Hematopoietic multipotent progenitor cell treated with erythropoietin and hydrocortisone succinate and interleukin-3 and kit ligand, for 17 days (in vitro differentiated cells): Measurements from ENCODE around the gene ADCK1.
"Not testable (repeated sequence)": the region's sequence is repeated elsewhere in the genome, so short reads cannot be mapped to it uniquely, and the experiment has no call there.

Experiments
- DNase-seq: peaks from one replicate; pipeline ENCODE4 v3.0.0-alpha.2; 2015; ENCODE audit warnings: low spot score

ADCK1 gene

DNA sequence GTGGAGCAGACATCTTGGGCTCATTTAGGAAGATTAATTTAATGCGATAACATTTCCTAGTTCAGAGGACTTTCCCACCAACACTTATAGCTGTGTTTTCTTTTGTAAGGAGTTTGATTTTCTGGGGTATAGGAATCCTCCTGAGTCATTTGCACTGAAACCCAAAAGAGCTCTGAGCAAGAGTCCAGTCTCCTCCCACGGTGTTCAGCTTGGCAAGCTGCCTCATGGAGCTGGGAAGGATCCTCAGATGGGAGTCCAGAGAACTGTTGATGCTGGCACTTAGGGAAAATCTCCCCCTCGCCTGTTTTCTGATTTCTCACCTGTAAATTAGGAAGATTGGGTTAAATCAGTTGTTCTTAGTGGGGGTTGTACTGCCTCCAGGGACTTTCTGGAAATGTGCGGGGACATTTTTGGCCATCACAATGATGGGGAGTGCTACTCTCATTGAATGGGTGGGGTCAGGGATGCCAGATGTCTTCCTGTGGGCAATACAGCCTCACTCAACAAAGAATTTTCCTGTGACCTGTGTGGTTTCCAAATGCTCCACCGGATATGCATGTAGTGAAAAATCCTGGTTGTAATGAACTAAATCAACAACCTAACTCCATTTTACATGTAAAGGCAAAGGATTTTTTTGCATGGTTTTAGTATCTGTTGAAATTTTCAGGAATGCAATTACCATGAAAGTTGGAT is 150.6 kb downstream of the ADCK1 start:
- no peak for DNase-seq

DNA sequence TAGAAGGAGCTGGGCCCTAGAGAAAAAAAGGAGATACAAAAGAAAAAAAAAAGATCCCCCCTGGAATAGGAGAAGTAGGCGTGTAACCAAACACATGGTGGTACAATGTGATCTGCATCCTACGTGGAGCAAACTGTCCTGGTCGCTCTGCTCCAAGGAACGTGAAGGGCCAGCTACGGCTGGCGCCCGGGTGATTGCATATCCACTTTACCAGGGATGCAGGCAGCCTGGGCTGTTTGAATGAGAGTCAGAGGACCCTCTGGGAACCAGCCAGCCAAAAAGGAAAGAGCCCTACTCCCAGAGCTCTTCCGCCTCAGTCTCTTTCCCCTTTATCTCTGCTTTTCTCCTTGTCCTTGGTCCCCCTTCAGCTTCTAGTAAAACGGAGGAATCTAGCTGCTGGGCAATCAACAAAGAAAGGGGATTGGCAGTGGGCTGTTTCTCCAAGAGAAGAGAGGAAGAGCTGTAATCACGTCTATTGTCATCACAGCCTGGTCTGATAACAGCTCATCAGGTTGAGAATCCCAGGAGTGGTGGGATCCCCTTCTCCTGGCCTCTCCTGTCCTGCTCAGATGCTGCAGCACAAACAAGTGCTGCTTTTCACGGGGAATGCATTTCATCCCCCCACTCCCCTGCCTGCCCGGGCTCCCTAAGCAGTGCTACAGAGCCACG is 156.0 kb downstream of the ADCK1 start:
- no peak for DNase-seq

DNA sequence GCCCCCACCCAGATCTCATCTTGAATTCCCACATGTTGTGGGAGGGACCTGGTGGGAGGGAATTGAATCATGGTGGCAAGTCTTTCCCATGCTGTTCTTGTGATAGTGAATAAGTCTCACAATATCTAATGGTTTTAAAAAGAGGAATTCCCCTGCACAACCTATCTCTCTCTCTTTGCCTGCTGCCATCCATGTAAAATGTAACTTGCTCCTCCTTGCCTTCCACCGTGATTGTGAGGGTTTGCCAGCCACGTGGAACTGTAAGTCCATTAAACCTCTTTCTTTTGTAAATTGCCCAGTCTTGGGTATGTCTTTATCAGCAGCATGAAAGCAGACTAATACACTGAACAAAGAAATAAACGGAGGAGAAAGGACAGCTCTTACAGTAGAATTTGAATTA is 159.8 kb downstream of the ADCK1 start:
- DNase-seq: not testable (repeated sequence)

DNA sequence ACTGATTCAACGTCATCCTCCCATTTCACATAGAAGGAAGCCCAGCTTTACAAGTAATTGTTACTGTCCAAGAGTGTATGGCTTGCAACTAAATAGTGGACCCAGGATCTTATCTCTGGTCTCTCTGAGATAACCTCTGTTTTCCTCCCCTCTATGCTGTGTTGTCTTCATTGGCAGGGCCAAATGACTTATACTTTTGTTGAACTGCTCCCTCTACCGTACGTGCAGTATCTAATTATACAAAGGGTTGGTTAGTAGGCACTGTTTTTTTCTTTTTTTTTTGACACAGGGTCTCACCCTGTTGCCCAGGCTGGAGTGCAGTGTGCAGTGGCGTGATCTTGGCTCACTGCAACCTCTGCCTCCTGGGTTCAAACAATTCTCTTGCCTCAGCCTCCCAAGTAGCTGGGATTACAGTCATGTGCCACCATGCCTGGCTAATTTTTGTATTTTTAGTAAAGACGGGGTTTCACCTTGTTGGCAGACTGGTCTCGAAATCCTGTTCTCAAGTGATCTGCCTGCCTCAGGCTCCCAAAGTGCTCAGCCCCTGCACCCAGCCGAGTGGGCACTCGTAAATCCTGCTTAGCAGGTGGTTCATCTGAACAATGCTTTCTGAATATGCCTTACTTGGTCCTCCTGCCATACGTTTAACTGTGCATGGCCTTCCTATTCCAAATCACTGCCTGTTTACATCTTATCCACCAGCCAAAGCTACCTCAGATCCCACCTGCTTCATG is 162.1 kb downstream of the ADCK1 start:
- no peak for DNase-seq

DNA sequence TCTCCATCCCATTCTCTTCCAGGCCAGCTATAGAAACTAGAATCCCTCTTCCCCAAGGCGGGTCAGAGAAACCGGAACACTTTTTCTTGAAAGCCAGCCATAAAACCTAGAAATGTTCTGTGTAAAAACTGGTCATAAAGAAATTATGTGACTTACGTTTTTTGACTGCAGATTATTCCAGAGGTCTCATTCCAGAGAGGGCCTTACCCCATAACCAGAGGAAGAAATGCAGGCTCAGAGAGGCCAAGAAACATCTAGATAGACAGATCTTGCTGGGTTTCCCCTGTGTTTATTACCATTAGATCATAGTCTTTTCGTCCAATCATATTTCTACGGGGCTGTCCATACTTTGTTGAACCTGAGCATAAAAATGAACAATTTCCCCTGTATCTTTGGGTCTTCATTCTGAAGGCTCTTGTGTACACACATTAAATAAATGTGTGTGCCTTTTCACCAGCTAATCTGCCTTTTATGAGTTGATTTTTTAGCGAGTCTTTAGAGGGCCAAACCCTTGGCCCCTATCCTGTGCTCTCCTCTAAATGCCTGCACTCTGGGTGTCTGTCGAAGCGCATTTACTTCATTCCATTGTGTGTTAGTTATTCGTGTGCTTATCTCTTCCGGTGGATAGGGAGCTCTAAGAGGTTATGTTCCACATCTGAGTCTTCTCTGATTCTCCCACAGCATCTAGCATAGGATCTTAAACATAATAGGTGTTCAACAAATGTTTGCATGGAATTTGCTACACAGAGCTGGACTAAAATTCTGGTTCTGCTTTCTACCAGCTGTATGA is 163.0 kb downstream of the ADCK1 start:
- no peak for DNase-seq

DNA sequence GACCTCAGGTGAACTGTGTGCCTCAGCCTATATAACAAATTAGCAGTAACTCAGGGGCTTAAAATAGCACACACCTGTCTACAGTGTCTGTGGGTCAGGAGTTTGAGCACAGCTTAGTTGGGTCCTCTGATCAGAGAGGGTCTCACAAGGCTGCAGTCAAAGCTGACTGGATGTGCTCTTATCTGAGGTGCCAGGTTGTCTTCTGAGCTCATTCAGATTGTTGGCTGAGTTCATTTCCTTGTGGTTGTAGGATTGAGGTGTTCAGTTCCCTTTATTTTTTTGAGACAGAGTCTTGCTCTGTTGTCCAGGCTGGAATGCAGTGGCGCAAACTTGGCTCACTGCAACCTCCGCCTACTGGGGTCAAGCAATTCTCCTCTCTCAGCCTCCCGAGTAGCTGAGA is 164.7 kb downstream of the ADCK1 start:
- no peak for DNase-seq

DNA sequence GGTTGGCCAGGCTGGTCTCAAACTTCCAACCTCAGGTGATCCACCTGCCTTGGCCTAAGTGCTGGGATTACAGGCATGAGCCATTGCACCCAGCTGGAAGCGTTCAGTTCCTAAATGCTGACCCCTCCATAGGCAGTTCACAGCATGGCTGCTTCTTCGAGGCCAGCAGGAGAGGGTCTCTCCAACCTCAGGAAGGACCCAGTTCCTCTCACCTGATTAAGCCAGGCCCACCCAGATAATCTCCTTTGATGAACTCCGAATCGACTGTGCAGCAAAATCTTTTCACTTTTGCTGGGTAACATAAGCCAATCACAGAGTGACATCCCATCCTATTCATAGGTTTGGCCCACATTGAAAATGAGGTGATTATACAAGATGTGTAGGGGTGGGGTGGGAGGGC is 165.1 kb downstream of the ADCK1 start:
- no peak for DNase-seq

DNA sequence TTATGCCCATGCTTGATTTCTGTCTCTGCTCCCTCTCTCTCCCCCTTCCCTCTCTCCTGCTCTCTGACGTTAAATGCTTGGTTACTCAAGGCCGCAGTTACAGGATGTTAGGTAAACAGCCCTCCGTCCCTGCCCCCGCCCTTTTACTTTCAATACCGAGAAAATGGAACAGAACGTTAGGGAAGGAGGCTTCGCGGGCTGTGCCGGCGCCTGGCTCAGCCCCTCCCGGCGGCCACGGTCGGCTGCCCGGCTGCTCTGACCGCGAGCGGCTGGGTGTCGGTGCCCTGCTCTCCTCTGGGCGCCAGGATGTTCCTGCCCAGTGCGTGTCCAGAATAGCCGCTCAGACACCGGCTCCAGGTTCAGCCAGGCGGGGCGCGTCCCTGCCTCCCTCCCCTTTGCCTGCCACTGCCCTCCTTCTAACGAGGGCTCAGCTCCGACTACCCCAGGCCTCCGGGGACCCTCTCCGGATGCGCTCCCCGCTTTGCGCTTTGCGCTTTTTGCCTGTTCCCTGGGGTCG is 166.1 kb downstream of the ADCK1 start:
- no peak for DNase-seq

DNA sequence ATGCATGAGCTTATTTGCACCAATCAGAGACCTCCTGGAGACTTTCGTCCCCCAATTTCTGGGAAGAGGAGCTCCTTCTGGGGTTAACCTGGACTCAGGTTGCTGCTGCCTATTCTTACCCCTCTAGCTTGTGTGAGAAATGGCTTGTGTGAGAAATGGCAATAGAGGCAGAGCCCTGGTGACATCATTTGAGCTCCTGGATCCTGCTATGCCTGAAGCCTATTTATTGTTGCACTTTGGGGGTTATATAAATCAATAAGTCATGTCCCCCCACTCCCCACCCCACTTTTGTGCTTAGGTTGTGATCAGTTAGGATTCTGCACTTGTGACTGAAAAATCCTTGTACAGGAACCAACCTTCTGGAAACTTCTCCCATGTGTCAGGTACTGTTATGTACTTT is 167.2 kb downstream of the ADCK1 start:
- DNase-seq: no peak

DNA sequence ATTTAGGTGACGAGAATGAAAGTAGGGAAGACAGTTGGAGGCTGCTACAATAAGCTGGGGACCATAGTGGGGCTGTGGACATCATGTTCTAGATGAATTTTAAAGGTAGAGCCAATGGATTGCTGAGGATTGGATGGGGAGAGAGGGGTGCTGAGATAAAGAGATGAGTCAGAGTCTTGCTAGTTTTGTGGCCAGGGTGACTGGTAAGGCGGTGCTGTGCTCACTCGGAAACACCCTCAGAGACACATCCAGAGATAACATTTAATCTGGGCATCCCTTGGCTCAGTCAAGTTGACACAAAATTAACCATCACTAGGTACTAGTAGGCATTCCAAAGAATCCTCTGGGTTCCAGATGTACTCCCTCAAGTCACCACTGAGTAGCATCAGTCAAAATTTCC is 170.7 kb downstream of the ADCK1 start:
- DNase-seq: no peak

DNA sequence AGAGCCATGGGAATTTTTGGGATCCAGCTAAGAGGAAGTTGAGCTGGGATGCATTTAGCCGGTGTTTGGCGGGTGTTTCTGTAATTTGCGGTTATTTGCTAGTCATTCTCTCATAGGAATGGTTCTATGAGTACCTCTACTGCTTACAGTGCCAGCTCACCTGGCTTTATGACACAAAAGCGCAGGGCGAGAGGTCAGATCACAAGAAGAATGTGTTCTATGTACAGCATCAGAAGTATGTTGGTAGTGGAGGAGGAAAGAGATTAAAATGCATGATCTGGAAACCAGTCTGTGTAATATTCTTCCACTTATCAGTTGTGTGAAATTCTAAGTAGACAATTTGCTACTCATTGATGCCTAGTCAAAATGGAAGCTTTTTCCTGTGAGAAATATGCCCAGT is 173.3 kb downstream of the ADCK1 start:
- DNase-seq: no peak

DNA sequence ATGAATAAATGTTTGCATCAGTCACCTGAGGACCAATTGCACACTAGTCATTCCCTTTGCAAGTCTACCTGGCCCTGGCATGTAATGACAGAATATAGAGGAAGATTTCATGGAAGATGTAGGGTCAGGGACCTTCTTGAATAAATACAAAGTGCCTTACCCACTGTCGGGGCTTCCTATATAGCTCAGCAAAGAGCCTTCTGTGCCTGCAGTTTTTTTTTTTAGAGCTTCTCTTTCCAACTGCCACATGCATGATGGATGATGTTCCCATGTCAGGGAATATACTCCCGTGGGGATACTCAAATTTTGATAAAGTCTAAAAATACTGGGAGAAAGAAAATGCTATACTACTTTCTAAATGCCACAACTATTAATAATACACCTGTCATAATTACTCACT is 176.7 kb downstream of the ADCK1 start:
- DNase-seq: no peak

DNA sequence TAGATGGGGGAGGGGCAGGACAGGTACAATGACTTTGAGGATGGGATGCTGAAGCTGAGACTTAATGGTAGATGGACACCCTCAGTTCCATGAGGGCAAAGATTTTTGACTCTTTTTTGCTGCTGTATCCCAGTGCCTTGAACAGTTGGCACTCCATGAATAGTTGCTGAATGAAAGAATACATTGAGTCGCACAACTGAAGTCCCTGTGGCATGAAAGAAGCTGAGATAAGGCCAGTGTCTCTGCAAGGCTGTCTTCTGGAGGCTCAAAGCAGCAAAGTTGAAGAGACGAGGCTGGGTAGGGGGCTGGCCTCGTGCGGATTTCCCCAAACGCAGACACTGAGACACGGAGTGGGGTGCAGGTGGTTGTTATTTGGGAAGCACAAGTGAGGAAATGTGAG is 179.3 kb downstream of the ADCK1 start:
- no peak for DNase-seq

DNA sequence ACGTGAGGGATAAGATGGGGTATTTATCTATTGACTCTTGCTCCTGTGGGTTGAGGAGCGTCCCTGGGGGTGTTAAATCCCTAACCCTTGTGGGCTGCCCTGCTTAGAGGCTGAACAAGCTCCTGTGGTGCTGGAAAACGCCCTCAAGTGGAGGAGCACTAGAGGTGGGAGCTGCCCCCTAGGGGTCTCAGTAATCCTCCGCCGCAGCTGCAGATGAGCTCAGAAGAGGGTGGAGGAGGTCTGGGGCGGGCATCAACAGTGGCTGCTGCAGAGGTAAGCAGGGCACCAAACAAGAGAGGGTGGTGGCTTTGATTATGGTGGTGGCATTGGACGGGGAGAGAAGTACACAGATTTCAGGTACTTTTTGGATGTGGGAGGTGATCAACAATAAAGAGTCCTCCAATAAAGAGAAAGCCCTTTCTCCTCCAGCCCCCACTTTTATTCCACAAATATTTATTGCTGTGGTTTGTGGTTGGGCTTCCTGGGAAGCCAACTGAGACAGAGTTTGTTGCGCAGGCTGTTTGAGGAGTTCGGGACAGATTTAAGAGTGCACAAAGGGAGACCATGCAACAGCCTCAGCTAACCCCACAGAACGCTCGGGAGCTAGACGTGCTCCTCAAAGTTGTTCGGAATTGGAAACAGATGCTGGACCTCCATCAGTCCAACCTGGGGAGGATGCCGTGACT is 179.9 kb downstream of the ADCK1 start:
- DNase-seq: no peak

DNA sequence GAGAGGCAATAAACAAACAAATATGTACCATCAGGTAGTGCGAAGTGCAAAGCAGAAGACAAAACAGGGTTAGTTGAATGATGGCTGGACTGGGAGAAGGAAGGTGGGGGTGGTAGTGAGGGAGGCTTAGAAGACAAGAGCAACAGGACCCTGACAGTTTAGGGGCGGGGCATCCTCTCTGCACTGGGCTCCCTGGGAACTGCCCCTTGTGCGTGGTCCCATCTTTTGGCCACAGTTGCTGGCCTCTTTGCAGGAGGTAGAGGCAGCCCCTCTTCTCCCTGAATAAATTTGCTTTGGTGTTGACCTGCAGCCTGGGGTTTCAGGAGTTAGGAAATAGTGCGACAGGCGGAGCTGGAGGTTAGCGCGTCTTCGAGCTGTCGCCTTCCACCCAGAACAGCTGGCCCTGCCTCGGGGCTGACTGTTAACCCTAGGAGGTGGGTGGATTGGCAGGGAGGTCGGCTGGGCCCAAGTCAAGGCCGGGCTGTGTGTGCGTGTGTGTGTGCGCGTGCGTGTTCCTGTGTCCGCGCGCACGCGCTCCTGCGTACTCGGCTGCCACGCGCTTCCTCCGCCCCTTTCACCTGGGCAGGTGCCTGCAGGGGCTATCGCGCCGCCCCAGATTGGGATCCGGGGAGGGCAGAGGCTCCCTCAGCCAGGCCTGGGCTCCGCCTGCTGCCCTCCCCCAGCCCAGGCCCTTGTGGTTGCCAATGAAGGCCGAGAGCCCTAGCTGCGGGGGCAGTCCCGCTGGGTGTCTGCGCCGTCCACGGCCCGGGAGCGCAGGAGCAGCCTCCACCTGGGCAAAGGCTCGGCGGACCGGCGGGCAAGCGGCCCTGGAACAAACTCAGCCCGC is 180.8 kb downstream of the ADCK1 start:
- no peak for DNase-seq
